GM18517 (cell line): Measurements from ENCODE around the gene LRP1-AS.

Experiments used
- ATAC-seq: cut with Tn5 transposase; IDR thresholded peaks from one replicate; pipeline ENCODE4 v1.9.1; 2021; ENCODE audit warnings: mild to moderate bottlenecking, moderate library complexity; ENCODE audit not compliant: unreplicated experiment

Gene LRP1-AS

GRCh38 chr12:57101892-57102695, 45.3 kb downstream of the LRP1-AS start:
- no peak for ATAC-seq

DNA sequence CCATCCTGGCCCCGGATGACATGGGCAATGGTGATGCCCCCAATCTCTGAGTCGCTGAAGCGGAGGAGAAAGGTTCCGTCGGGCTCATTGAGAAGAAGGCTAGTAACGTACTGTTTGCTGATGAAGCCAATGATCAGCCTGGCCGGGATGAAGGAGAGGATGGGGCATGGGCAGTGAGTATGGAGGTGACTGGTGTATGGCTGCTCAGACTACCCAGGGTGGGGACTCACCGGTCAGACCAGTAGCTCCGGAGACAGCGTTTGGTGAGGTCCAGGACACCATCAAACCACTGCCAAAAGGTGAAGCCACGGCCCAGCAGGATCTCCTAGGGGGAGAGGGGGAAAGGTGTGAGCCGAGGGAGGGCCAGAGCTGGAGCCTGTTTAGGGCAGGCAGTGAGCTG, 47.7 kb downstream of the LRP1-AS start:
- ATAC-seq: no peak

- ATAC-seq: no peak
Measured at GRCh38 chr12:57099047-57099714, 48.2 kb downstream of the LRP1-AS start.

- no peak for ATAC-seq
Measured at GRCh38 chr12:57098546-57098945, 48.9 kb downstream of the LRP1-AS start.

GRCh38 chr12:57097554-57097835, 49.9 kb downstream of the LRP1-AS start:
- no peak for ATAC-seq

- no peak for ATAC-seq
Measured at GRCh38 chr12:57096748-57097553, 50.5 kb downstream of the LRP1-AS start.

DNA sequence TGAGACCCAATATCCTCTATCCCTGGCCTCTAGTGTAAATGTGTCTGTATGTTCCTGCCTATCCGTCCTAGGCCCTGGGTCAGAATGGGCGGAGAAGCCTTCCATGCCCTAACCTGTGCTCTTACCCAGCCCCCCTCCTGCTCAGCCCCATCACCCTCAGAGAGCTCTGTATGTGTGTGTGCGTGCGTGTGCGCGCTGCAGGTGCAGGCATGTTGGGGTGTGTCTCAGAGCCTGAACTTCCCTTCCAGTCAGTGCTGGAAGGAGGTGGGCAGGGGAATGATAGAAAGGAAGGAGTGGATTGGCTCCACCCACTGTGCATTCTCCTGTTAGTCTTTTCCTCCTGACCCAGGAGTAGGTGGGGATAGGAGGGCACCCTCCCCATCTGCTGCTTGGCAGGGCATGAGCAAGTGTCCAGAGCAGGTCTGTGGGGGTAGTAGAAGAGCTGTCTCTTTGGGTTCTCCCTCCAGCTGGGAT, 51.3 kb downstream of the LRP1-AS start:
- ATAC-seq: no peak

- ATAC-seq: no peak
Measured at GRCh38 chr12:57095440-57095839, 52.0 kb downstream of the LRP1-AS start.
